ENCODE results near the gene OR2T11.

DNA sequence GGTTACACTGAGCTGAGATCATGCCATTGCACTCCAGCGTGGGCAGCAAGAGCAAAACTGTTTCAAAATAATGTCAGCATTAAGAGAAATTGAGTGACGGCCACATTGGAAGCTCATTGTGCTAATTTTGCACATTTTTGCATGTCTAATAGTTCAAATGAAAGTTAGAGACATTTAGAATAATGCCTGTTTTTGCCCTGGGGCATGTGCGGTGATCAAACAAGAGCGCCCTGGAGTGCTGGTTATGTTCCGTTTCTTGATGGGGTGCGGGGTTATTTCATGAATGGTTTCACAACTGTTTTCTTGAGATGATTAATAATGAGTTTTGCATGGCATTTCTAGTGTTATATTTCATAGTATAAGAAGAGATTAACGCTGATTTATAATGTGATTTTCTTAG, 13.1 kb downstream of the OR2T11 start:
- TF ChIP-seq, protein P1, sequence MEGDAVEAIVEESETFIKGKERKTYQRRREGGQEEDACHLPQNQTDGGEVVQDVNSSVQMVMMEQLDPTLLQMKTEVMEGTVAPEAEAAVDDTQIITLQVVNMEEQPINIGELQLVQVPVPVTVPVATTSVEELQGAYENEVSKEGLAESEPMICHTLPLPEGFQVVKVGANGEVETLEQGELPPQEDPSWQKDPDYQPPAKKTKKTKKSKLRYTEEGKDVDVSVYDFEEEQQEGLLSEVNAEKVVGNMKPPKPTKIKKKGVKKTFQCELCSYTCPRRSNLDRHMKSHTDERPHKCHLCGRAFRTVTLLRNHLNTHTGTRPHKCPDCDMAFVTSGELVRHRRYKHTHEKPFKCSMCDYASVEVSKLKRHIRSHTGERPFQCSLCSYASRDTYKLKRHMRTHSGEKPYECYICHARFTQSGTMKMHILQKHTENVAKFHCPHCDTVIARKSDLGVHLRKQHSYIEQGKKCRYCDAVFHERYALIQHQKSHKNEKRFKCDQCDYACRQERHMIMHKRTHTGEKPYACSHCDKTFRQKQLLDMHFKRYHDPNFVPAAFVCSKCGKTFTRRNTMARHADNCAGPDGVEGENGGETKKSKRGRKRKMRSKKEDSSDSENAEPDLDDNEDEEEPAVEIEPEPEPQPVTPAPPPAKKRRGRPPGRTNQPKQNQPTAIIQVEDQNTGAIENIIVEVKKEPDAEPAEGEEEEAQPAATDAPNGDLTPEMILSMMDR (IDR thresholded peaks at IDR 0.05): no peak
- no peak for TF ChIP-seq EP300 (IDR thresholded peaks at IDR 0.05)
- TF ChIP-seq POLR2A (IDR thresholded peaks at IDR 0.05): no peak
